HG03139 (cell line): ENCODE results near the gene TMEM54.

ENCODE experiments used
- ATAC-seq: cut with Tn5 transposase; IDR thresholded peaks from one replicate; pipeline ENCODE4 v1.9.1; 2021; ENCODE audit not compliant: unreplicated experiment

TMEM54 gene, protein sequence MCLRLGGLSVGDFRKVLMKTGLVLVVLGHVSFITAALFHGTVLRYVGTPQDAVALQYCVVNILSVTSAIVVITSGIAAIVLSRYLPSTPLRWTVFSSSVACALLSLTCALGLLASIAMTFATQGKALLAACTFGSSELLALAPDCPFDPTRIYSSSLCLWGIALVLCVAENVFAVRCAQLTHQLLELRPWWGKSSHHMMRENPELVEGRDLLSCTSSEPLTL

DNA sequence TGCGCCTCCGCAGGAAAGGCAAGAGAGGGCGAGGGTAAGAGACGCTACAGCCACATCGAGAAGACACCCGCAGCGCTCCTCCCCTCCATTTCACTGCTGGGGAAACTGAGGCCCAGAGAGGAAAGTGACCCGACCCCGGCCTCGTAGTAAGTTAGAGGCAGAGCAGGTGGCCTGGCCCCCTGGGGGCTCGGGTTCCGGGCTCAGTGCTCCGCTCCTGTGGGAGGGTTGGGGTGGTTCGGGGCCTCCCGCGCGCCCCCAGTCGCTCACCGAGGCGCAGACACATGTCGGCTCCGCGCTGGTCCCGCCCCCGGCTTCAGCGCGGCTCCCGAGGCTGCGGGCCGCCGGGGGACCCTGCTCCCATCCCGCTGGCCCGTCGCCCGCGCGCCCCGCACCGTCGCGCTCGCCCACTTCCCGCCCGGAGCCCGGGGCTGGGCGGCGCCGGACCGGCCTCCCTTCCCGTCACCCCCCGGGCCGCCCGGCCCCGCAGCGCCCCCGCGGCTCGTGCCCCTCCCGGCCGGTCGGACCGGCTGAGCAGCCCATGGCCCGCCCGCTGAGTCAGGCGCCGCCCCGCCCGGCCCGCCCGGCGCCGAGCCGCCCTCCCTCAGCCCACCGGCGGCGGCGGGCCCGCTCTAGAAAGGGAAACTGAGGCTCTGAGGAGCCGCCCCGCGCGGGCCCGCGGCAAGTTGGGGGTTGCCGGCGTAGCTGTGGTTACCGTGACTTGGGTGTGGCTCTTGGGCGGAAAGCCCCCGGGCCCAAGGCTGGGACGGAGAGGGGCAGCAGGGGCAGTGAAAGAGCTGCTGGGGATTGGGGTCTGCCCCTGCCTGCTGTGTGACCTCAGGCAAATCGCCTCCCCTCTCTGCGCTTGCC is at the start of gene TMEM54:
Gene TMEM54 (minus strand): TSS at position 434 of the 867 bp plus-strand sequence. CDS start 151 bp downstream, at position 283.
- ATAC-seq = no peak

DNA sequence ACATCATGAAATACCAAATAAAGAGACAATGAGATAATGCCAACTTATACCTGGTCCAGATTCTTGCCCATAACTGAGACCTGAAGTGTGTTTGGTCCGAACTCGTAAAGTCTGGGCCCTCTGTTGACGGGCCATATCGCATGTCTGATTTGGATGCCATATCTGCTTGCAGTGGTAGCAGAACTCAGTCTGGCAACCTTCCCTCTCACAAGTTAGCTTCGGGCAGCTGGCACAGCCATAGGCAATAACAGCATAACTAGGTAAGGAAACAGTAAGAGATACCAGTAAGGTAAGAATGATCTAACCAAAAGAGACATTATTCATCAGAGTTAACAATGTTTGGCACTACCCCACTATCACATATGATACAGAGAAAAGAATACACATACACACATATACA is 48.3 kb upstream of the TMEM54 start:
- ATAC-seq = no peak

DNA sequence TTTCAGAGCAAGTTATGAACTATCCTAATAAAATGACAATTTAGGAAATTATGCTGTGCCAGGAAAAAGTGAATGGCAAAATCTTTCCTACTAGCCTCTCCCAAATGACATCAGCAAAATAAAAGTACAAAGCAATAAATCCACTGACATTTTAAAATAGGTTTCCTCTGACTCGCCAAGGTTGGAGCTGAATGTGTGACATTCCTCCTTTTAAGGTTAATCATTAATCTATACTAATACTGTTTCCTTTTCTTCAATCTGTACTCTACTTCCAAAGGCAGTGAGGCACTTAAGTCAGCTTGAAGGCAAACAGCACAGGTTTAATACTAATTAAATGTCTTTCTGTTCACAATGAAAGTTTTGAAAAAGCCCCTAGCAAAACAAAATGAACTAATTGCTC is 47.7 kb upstream of the TMEM54 start:
- ATAC-seq = no peak

DNA sequence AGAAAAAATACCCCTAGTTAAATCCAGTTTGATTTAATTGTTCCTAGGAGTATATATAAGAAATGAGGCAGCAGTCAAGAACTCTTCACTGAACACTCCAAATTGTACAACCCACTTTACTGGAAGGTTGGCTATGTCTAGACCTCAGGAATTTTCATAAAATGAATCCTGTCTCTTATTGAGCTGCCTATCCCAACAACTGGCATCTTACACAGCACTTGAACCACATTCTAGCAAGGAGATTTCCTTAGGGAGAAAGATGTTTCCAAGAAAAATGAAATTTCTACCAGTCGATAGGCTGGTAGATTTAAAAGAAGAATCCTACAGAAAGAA is 47.2 kb upstream of the TMEM54 start:
- no peak for ATAC-seq

DNA sequence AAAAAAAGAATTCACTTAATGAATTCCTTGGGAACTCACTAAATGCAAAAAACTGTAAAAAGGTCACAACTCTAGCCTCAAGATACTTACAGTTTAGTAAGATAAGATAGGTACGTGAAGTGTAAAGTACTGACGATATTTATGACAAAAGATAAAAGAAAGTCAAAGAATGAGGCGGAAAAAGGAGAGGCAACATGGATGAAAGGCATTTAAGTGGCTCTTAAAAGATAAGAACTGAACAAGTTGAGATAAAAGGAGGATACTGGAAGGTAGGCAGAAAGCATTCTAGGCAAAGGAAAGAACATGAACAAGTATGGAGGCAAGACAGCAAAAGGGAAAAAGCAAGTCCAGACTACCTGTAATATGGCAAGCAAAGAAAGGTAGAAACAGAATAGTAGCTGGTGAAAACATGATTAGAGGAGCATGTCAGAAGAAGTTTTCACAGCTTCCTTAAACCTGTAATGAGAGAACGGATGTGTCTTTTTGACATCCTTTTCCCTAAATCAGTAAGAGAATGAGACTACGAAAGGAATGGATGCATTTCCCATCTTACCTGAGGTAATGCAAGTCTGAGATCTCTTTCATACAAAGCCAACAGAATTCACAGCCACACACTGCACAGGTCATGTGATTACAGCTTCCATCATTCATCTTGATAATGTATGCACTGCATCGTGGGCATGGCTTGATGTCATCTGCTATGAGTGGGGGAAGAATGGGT is 46.6 kb upstream of the TMEM54 start:
- ATAC-seq = no peak

DNA sequence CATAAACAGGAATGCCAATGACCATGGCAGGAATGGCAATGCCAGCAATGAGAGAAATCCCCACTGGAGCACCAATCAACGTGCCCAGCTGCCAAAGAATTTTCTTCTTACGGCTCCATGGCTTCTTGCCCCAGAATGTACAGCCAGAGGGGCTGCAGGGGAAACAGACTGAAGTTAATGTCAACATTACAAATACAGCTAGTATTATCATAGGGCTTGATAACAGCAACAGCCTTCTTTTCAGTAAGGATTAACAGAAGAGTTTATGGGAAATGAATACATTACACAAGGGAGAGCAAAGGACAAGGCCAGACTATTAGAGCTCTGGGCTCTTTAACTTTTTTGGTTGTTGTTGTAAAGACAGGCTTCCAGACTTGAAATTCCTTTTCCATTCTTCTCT is 45.2 kb upstream of the TMEM54 start:
- ATAC-seq = no peak

DNA sequence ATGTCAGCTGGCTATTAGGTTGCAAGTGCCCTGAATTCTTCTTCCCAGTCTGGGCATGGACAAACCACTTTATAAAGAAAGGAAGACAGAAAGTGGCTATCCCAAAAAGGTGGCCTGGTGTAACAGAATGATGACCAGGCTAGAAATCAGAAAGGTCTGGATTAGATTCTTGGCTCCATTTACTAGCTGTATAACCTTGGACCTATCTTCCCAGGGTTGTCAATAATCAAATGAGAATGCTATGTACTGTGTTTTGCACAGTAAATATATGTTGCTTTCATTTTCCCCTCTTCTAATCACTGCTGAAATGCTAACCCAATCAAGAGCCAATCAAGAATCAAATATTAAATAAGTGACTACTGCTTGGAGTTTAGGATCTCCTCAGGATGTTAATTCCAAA is 43.0 kb upstream of the TMEM54 start:
- no peak for ATAC-seq

DNA sequence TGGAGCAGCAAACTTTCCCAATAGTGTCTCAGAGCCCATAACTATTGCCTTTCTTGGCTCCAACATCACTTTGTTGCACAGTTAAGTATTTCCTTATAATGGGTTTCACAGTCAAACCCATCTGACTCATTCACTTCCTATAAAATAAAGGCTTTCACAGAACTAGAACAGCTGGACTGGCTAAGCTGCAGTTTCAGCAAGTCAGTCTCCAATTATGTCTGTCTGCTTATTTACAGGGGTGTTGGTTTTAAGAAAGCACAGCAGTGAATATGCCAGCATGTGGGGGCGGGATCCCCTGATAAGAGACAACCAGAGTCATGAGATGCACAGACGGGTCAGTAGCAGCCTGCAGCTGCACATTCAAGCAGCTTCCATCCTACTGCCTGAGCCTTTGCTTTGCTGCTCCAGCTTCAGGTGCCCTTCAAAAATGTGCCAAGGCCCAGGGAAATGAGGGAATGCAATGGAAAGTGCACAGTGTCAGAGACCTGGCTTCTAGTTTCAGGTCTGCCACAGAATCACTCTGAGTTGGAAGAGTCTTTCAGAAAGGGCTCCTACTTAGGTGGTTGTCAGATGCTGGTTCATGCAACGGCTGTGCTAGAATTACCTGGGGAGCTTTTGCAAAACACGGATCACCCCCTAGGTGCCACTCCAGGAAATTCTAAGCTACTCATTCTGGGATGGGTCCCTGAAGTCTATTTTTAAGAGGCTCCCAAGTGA is 38.6 kb upstream of the TMEM54 start:
- no peak for ATAC-seq

DNA sequence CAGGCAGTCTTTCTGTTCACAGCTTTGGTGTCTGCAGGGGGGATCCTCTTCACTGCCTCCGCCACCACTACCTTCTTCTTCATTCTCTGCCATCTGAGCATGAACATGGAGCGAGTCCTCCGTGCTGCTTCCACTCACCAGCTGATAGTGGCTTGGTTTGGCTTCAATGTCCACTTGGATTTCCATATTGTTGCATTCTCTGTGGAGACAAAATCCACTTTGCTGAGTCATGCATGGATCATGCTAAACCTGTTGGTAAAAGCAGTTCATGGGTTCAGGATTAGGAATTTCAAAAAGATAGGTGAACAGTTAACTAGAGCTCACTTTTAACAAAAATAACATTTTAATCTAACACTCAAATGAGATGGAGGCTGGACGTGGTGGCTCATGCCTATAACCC is 35.9 kb upstream of the TMEM54 start:
- no peak for ATAC-seq

DNA sequence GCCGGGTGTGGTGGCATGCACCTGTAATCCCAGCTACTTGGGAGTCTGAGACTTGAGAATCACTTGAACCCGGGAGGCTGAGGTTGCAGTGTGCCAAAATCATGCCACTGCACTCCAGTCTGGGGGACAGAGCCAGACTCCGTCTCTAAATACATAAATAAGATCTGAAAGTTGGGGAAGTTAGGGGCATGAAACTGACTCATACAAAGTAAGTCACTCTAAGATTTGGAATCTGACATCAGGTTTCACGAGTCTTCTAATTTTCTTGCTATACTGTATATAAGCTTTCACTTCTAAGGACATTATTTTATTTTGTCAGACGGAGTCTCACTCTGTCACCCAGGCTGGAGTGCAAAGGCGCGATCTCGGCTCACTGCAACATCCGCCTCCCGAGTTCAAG is 33.3 kb upstream of the TMEM54 start:
- ATAC-seq = no peak

DNA sequence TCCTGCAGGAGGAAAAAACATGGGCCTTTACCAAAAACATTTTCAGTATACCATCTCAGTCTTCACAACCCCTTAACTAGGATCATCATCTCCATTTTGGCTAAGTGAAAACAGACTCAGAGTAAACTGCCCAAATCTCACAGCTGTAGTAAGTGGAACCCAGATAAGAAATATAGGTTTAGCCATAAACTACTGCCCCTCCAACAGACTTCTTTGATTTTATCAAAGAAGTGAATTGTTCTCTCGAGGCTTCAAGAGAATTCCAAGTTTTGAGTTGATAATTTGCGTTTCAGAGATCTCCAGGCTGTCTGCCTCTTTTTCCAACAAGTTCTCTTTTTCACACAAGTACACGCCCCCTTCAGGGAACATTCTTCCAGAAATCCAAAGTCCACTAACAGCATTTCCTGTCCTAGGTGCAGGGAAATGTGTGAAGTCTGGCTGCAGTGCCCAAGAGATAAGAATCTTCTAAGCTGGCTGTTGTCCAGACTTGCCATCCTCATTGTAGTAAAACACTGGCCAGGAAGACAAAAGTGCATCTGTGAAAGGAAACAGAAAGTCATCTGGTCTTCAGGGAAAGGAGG is 32.6 kb upstream of the TMEM54 start:
- ATAC-seq = no peak

DNA sequence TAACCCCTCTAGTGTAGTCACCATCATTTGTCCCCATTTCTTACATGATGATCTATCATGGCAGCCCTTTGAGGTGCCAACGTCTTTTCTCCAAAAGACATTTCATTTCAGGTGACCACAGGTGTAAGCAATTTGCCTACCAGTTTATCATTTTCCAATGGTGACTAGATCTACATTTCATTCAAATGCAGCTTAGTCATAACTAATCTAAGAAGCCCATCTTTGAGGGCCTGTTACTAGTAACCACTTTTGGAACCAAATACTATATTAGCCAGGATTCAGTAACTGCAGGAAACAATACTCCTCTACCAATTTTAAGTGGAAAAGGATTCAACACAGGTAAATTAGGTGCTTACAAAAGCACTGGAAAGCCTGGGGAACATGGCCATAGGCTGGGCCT is 30.6 kb upstream of the TMEM54 start:
- no peak for ATAC-seq

DNA sequence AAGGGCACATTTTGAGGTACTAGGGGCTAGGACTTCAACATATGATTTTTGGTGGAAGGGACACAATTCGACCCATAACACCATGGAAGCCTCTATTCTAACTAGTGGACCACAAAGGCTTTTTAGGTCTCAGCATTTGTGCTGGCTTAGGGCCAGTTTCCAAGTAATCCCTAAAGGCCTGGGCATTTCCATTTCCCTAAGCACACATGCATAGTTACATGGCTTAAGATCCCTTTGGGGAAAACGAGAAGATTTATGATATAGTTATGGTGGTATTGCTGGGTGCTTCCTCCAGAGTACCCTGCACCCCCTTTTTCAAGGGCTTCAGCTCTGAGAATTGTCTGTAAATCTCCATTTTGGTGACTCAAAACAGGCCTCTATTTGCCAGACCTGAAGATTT is 28.2 kb upstream of the TMEM54 start:
- no peak for ATAC-seq

DNA sequence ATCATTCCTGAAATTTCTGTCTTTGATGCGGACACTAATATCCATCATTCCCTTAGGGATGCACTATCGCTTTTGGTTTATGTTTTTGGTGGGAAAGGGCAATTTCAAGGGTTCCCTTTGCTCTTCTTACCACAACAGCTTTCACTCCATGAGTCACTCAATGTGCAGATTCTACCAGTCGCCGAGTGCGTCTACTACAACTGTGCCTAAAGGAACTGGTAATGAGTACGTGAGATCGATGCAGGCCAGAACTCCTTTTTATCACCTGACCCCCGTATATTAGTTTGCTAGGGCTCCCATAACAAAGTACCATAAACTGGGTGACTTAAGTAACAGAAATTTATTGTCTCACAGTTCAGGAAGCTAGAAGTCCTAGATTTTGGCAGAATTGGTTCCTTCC is 27.5 kb upstream of the TMEM54 start:
- no peak for ATAC-seq

DNA sequence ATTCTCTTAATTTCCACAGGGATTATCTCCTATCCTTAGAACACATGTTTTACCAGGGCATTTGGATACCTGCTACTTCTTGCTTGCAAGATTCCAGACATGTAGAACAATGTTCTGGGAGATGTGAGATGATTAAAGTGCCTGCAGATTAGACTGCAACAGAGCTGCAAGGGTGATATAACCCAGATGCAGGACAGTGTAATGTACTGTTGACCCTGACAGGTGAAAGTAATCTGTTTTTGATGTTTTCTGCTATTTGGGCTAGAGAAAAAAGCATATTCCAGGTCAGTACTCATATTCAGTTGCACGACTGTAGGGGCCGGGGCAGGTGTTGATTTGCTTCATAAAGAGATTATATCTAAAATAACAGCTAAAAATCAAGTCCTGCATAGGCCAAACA is 27.1 kb upstream of the TMEM54 start:
- ATAC-seq = no peak

DNA sequence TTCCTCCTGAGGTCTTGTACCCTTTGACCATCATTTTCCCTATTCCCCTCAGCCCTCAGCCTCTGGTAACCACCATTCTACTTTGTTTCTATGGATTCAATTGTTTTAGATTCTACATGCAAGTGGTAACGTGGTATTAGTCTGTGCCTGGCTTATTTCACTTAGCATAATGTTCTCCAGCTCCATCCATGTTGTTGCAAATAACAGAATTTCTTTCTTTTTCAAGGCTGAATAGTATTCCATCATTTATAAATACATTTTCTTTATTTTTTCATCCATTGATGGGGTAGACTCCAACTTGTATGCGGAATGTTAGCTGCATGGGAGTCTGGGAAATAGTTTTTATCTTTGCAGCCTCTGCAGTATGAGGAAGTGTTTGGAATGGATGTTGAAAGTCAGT is 26.3 kb upstream of the TMEM54 start:
- no peak for ATAC-seq

DNA sequence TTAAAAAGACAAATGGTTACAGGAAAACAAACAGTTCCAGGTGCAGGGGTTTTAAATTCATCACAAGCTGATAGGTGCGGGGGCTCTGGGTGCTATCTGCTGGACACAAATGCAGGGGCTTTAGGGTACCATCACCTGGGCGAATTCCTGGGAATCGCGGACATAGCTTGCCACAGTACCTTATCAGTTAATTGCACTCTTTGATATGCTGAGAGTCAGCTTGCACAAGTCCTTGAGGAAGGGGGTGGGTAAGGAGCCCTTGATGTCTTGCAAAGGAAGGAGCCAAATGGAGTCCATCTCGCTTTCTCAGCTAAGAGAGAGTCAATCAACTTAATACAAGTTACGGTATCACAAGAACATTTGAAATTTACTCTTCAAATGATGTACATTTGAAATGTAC is 25.4 kb upstream of the TMEM54 start:
- ATAC-seq = no peak

DNA sequence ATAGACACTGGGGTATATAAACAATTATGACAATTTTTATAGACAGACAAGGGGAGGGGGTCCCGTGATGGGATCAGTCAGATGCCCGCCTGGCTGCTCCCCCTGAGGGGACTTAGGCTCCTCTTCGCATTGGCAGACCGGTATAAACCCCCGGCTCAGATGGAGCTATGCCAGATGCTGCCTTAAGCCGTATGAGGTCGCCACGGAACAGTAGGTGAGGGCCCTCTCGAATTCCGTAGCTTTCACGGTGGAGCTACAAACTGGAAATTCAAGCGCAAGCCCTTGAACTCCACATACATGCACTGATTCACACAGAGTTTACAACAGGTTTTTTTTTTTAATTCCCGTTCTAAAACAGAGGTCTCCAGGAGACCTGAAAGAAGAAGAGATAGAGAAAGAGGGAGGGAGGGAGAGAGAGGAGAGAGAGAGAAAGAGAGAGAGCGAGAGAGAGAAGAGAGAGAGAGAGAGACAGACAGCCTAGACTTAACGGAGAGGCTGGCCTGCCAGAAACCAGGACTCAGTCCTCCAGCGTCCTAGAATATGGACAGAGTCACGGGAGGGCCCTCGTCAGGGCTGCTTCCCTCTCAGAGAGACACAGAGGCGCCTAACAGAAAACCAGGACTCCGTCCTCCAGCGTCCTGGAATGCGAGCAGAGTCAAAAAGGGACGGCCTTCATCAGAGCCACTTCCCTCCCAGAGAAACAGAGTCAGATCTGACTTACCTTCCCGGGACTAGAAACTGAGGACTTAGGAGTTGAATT is 24.4 kb upstream of the TMEM54 start:
- ATAC-seq = no peak

DNA sequence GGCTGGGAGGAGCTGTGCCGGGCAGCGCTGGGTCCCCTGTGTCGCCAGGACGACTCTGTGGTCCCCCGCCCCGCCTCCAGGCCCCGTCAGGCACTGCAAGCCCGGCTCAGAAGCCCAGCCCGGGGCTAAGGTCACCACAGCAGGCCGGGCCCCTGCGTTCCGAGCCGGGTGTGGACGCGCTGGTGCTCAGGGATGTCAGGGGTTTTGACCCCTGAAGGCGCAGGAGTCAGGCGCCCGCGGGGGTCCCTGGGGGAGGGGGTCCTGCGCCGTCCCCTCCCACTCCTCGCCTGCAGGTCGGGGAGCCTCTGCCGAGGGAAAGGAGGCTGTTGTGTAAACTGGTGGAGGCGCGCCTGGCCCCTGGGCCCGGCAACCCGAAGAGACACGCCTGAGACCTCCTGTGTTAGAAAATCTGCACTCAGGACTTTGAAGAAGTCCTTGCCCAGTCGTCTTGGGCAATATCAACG is 23.7 kb upstream of the TMEM54 start:
- ATAC-seq = no peak

DNA sequence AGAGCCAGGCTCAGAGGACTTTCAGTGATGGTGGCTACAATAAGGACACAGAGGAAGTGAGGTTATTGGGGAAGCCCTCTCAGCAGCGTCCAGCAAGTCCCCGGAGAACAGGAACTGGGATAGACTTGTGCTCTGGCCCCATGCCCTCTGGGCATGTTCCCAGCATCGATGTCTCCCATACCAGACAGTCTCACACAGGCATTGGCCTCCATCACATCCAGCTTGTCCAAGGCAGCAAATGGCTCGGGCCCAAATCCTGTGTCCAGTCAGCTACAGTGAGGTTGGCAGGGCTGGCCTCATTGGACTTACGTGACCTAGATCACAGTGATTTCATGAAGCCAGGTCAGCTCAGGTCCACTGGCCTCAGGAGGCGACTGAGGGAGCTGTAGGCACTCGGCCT is 19.6 kb upstream of the TMEM54 start:
- ATAC-seq = no peak
